Measurements from ENCODE around the gene KMT5C.

KMT5C gene

GRCh38 chr19:55312621-55313512 lies 26.8 kb upstream of the KMT5C start:
- Histone ChIP-seq H3K4me1 (no peaks in the 10 kb centered on the region), H3K27me3 (no peaks in the 10 kb centered on the region), H3K9me3 (no peaks in the 10 kb centered on the region), H3K4me3 (ENCODE audit: low read depth, low read length) (no peak overlapping the region), H3K36me3 (0 out of 2 replicates have a peak, but pooled peaks cover 6% of the 10 kb centered on the region)
- no peak for DNase-seq
- TF ChIP-seq CTCF (IDR thresholded peaks at IDR 0.05; ENCODE audit: low read depth, low read length), result no peak

GRCh38 chr19:55314396-55314795 lies 25.3 kb upstream of the KMT5C start:
- DNase-seq, result no peak
- Histone ChIP-seq H3K36me3 (0 out of 2 replicates have a peak, but pooled peaks cover under 1% of the 10 kb centered on the region), H3K4me1 (no peaks in the 10 kb centered on the region), H3K27me3 (no peaks in the 10 kb centered on the region), H3K9me3 (no peaks in the 10 kb centered on the region), H3K4me3 (ENCODE audit: low read depth, low read length) (no peak overlapping the region)
- TF ChIP-seq CTCF (IDR thresholded peaks at IDR 0.05; ENCODE audit: low read depth, low read length), result no peak

GRCh38 chr19:55315956-55316525 lies 23.6 kb upstream of the KMT5C start:
- Histone ChIP-seq H3K4me3 (ENCODE audit: low read depth, low read length) (no peak overlapping the region), H3K4me1 (no peaks in the 10 kb centered on the region; the same call in 1 of the 2 replicates), H3K36me3 (no peaks in the 10 kb centered on the region), H3K27me3 (no peaks in the 10 kb centered on the region), H3K9me3 (no peaks in the 10 kb centered on the region)
- no peak for TF ChIP-seq CTCF (IDR thresholded peaks at IDR 0.05; ENCODE audit: low read depth, low read length)
- DNase-seq, result no peak

GRCh38 chr19:55316646-55317045 lies 23.0 kb upstream of the KMT5C start:
- Histone ChIP-seq H3K9me3 (no peaks in the 10 kb centered on the region), H3K4me3 (ENCODE audit: low read depth, low read length) (no peak overlapping the region), H3K27me3 (no peaks in the 10 kb centered on the region), H3K4me1 (no peaks in the 10 kb centered on the region; the same call in 1 of the 2 replicates), H3K36me3 (no peaks in the 10 kb centered on the region)
- TF ChIP-seq CTCF (IDR thresholded peaks at IDR 0.05; ENCODE audit: low read depth, low read length), result no peak
- DNase-seq, result no peak

- Histone ChIP-seq H3K36me3 (no peaks in the 10 kb centered on the region), H3K27me3 (no peaks in the 10 kb centered on the region), H3K4me1 (no peaks in the 10 kb centered on the region; the same call in 1 of the 2 replicates), H3K9me3 (no peaks in the 10 kb centered on the region), H3K4me3 (ENCODE audit: low read depth, low read length) (no peak overlapping the region)
- DNase-seq, result peak; percentile 76
- TF ChIP-seq CTCF (IDR thresholded peaks at IDR 0.05; ENCODE audit: low read depth, low read length), result no peak
Measured at GRCh38 chr19:55319785-55320184, 19.9 kb upstream of the KMT5C start.
